Sigmoid colon (tissue), 4 donors: ENCODE measurements around the gene CBX6.

Experiments used
- POLR2A ChIP-seq, 2 donors: fragments of 450-650 bp; IDR thresholded peaks; one replicate each; pipeline ENCODE4 v1.6.1; 2016; ENCODE audit warnings: antibody characterized with exemption in 2 of 2, mild to moderate bottlenecking in 2 of 2, moderate library complexity in 2 of 2
- POLR2AphosphoS5 ChIP-seq, 4 donors: sonication (generic); formaldehyde crosslinking; IDR thresholded peaks; one replicate each; pipeline ENCODE4 v1.6.1; 2017; ENCODE audit warnings: antibody characterized with exemption in 4 of 4
- TF ChIP-seq, protein P1 (sequence below), 4 experiments: fragments of 450-650 bp in 3 of 4; fragments of 200-600 bp in 1 of 4; IDR thresholded peaks; one replicate each; pipeline ENCODE4 v1.5.1; 2016 to 2019; ENCODE audit warnings: antibody characterized with exemption in 4 of 4, mild to moderate bottlenecking in 3 of 4, moderate library complexity in 2 of 4

DNA sequence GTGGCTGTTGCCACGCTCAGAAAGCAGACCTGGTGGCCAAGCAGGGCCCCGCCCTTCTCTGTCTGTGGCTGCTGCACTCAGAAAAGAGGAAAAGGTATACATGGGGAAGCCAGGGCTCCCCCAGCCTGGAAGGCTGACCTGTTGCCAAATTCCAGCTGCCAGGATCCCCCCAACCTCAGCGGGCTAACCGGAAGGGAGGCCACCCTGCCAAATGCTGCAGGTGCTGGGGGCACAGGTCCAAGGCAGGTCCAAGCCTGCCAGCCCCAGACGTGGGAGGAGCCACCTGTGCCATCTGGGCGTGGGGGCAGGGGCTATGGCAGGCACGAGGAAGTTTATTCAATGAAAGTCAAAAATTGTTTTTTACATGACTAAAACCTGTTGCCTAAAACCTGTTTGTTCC is 30.8 kb downstream of the CBX6 start:
- no peak for TF ChIP-seq POLR2A (IDR thresholded peaks at IDR 0.05)
- TF ChIP-seq, protein P1, sequence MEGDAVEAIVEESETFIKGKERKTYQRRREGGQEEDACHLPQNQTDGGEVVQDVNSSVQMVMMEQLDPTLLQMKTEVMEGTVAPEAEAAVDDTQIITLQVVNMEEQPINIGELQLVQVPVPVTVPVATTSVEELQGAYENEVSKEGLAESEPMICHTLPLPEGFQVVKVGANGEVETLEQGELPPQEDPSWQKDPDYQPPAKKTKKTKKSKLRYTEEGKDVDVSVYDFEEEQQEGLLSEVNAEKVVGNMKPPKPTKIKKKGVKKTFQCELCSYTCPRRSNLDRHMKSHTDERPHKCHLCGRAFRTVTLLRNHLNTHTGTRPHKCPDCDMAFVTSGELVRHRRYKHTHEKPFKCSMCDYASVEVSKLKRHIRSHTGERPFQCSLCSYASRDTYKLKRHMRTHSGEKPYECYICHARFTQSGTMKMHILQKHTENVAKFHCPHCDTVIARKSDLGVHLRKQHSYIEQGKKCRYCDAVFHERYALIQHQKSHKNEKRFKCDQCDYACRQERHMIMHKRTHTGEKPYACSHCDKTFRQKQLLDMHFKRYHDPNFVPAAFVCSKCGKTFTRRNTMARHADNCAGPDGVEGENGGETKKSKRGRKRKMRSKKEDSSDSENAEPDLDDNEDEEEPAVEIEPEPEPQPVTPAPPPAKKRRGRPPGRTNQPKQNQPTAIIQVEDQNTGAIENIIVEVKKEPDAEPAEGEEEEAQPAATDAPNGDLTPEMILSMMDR (IDR thresholded peaks at IDR 0.05) = no peak
- no peak for TF ChIP-seq POLR2AphosphoS5 (IDR thresholded peaks at IDR 0.05)
